Transverse colon (tissue), 4 donors: ENCODE measurements around the gene SPEG. TPM values are rescaled to one million over a fixed set of nuclear protein-coding genes. Genes with fewer than 3 reads are reported as not detected.

Source experiments
- DNase-seq: peaks from one replicate; pipeline ENCODE4 v3.0.0-alpha.2; 2019
- H3K27ac ChIP-seq, 4 donors: fragments of 200-600 bp; sonication (generic); 2 replicates each; pipeline ENCODE4 v1.5.1; 2016 to 2018; ENCODE audit warnings: inconsistent platforms in 4 of 4
- H3K27me3 ChIP-seq: fragments of 200-600 bp; sonication (generic); 2 replicates; pipeline ENCODE4 v1.5.1; 2017; ENCODE audit warnings: inconsistent platforms
- H3K36me3 ChIP-seq, 4 donors: fragments of 200-600 bp; sonication (generic); 2 replicates each; pipeline ENCODE4 v1.5.1; 2017 to 2019; ENCODE audit warnings: inconsistent platforms in 4 of 4
- H3K4me1 ChIP-seq, 4 donors: fragments of 200-600 bp; sonication (generic); 2 replicates each; pipeline ENCODE4 v1.5.1; 2017 to 2020; ENCODE audit warnings: inconsistent platforms in 4 of 4
- H3K4me3 ChIP-seq, 4 donors: fragments of 200-600 bp; sonication (generic); 1 replicate in 1 of 4; 2 replicates in 3 of 4; pipeline versions ENCODE4 v1.5.1 to v1.6.1; 2017 to 2019; ENCODE audit warnings: inconsistent platforms in 4 of 4
- H3K9me3 ChIP-seq, 2 donors: fragments of 200-600 bp; sonication (generic); 2 replicates each; pipeline ENCODE4 v1.5.1; 2017 to 2019; ENCODE audit warnings: inconsistent platforms in 2 of 2
- CTCF ChIP-seq, 5 experiments: fragments of 200-600 bp in 3 of 5; fragments of 450-650 bp in 2 of 5; sonication (generic) in 3 of 5; IDR thresholded peaks; 1 replicate in 2 of 5; 2 replicates in 3 of 5; pipeline ENCODE4 v1.5.1; 2016 to 2017; ENCODE audit warnings: antibody characterized with exemption in 5 of 5, inconsistent platforms in 3 of 5, mild to moderate bottlenecking in 2 of 5, moderate library complexity in 1 of 5
- EP300 ChIP-seq: sonication (generic); formaldehyde crosslinking; IDR thresholded peaks from one replicate; pipeline ENCODE4 v1.6.1; 2017; ENCODE audit warnings: antibody characterized with exemption, low read depth
- POLR2A ChIP-seq: fragments of 450-650 bp; IDR thresholded peaks from one replicate; pipeline ENCODE4 v1.6.1; 2016; ENCODE audit warnings: antibody characterized with exemption, mild to moderate bottlenecking, moderate library complexity
- POLR2AphosphoS5 ChIP-seq, 3 donors: sonication (generic); formaldehyde crosslinking; IDR thresholded peaks; one replicate each; pipeline ENCODE4 v1.6.1; 2016; ENCODE audit warnings: antibody characterized with exemption in 3 of 3
- WGBS, 2 donors: methylation state at CpG; one replicate each; pipeline ENCODE4 v1.1.5; 2018; ENCODE audit warnings: low coverage in 1 of 2; 5-methylcytosine and 5-hydroxymethylcytosine counted together
- in situ Hi-C, 4 donors: fragments of 200-750 bp; cut with MboI; loops; one replicate each; pipeline versions ENCODE4 v1.15.0 to v1.15.1; 2017; ENCODE audit warnings: low sequenced_read_pairs in 3 of 4, low pct_ligation_motif_present in 1 of 4, low pct_unique_long_range_greater_than_20kb in 1 of 4
- intact Hi-C: fragments of 100-400 bp; cut with DNase I; formaldehyde crosslinking; loops from one replicate; pipeline ENCODE4 v1.15.1; 2023; ENCODE audit warnings: low total_unique reads
- total RNA-seq, 4 donors: library from RNA; depleted of rRNA; stranded (reverse); fragments of >200 nt; gene quantifications; one replicate each; pipeline ENCODE4 v1.1.0, GENCODE V29; 2016

SPEG gene
- total RNA-seq, 4 donors from 2014 or later, result 26.5 to 95.8 (median 48.5) TPM

GRCh38 chr2:219537657-219538488 lies 103.2 kb downstream of the SPEG start:
- intact Hi-C loops (no loop called here), in situ Hi-C loops (loop anchor here in 2 of 4 donors (10.0 kb wide), 2 partner anchors 97 to 107 kb away; no protein-coding TSS in a partner anchor)
- no peaks in the 10 kb centered on the region for H3K9me3 ChIP-seq
- H3K27ac ChIP-seq, result no peak overlapping the region
- peaks cover 11 to 16% (median 13%) of the 10 kb centered on the region in 4 donors for H3K4me1 ChIP-seq
- DNase-seq, result no peak
- no peak overlapping the region for H3K4me3 ChIP-seq
- no peak for TF ChIP-seq CTCF (IDR thresholded peaks at IDR 0.05)
- TF ChIP-seq POLR2A, result no peak
- TF ChIP-seq POLR2AphosphoS5 (IDR thresholded peaks at IDR 0.05), result no peak
- TF ChIP-seq EP300, result no peak
- no peaks in the 10 kb centered on the region for H3K27me3 ChIP-seq
- H3K36me3 ChIP-seq, result peaks cover 0 to 4% (median 0%) of the 10 kb centered on the region in 4 donors
- 41% methylated on average over 13 of the region's 15 CpGs; no CpG with 5 or more reads in 1 of the 2 donors for WGBS, 2 donors

GRCh38 chr2:219538504-219538951 lies 103.9 kb downstream of the SPEG start:
- no peaks in the 10 kb centered on the region for H3K27me3 ChIP-seq
- H3K9me3 ChIP-seq, result no peaks in the 10 kb centered on the region
- in situ Hi-C loops, result loop anchor here in 2 of 4 donors (10.0 kb wide), 2 partner anchors 96 to 106 kb away; no protein-coding TSS in a partner anchor
- H3K4me3 ChIP-seq, result no peak overlapping the region
- WGBS, 2 donors, result 69% methylated on average over 6 of the region's 6 CpGs; no CpG with 5 or more reads in 1 of the 2 donors
- intact Hi-C loops, result no loop called here
- DNase-seq, result no peak
- H3K36me3 ChIP-seq, result peaks cover 0 to 4% (median 0%) of the 10 kb centered on the region in 4 donors
- H3K27ac ChIP-seq, result no peak overlapping the region
- peaks cover 11 to 21% (median 15%) of the 10 kb centered on the region in 4 donors for H3K4me1 ChIP-seq
- no peak for TF ChIP-seq POLR2A
- no peak for TF ChIP-seq EP300
- no peak for TF ChIP-seq POLR2AphosphoS5 (IDR thresholded peaks at IDR 0.05)
- no peak for TF ChIP-seq CTCF (IDR thresholded peaks at IDR 0.05)

- peaks cover 0 to 4% (median 0%) of the 10 kb centered on the region in 4 donors for H3K36me3 ChIP-seq
- intact Hi-C loops, result no loop called here
- DNase-seq, result no peak
Observed at GRCh38 chr2:219538956-219539788, 104.5 kb downstream of the SPEG start.

More at GRCh38 chr2:219538956-219539788, 104.5 kb downstream of the SPEG start:
- Histone ChIP-seq H3K27ac (no peak overlapping the region), H3K27me3 (no peaks in the 10 kb centered on the region), H3K4me3 (no peak overlapping the region), H3K9me3 (no peaks in the 10 kb centered on the region), H3K4me1 (peaks cover 11 to 25% (median 18%) of the 10 kb centered on the region in 4 donors)
- in situ Hi-C loops, result loop anchor here in 2 of 4 donors (10.0 kb wide), 2 partner anchors 96 to 106 kb away; no protein-coding TSS in a partner anchor
- 0 to 87% methylated on average over 1 to 32 of the region's 32 CpGs for WGBS, 2 donors
- no peak for TF ChIP-seq CTCF (IDR thresholded peaks at IDR 0.05)
- TF ChIP-seq POLR2A, result no peak
- TF ChIP-seq POLR2AphosphoS5 (IDR thresholded peaks at IDR 0.05), result no peak
- TF ChIP-seq EP300, result no peak
